ENCODE data around the gene CDC42EP4.

Gene CDC42EP4

GRCh38 chr17:73293480-73293911 is 18.3 kb downstream of the CDC42EP4 start:
- peak; percentile 79 for DNase-seq

DNA sequence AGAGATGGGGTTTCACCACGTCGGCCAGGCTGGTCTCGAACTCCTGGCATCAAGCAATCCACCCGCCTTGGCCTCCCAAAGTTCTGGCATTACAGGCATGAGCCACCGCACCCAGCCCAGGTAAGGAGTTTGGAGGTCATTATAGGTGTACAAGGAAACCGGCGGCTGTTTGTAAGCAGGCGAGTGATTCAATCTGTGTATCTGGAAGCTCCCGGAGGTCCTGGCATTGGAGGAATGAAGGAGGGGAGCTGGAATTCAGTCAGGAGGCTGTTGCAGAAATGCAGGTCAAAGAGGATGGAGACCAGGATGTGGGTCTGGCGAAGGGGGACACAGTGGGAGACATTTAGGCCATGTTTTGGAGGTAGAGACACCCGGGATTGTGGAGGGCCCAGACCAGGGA is 18.8 kb downstream of the CDC42EP4 start:
- no peak for DNase-seq

DNA sequence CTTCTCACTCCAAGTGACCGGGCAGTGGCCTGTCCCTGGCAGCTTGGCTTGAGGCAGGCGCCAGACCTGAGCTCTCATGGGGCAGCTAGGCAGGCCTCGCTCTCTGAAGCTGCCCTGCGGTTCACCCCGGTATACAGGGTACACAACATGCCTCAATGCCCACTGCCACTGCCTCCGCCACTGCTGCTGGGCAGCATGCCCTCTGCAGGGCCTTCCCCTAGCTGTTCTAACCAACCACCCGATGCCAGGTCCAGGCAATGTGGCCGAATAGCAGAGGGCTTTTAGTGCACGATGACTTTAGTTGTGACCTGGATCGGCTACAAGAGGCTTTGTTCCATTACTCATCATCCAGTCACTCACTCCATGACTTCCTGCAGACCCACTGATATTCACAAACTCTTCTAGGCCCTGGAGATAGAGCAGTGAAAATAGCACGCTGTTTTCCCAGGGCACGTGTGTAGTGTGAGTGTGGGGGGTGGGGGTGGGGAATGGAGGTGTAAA is 19.7 kb downstream of the CDC42EP4 start:
- DNase-seq = peak; percentile 83

GRCh38 chr17:73291260-73291801 is 20.5 kb downstream of the CDC42EP4 start:
- peak; percentile 91 for DNase-seq

DNA sequence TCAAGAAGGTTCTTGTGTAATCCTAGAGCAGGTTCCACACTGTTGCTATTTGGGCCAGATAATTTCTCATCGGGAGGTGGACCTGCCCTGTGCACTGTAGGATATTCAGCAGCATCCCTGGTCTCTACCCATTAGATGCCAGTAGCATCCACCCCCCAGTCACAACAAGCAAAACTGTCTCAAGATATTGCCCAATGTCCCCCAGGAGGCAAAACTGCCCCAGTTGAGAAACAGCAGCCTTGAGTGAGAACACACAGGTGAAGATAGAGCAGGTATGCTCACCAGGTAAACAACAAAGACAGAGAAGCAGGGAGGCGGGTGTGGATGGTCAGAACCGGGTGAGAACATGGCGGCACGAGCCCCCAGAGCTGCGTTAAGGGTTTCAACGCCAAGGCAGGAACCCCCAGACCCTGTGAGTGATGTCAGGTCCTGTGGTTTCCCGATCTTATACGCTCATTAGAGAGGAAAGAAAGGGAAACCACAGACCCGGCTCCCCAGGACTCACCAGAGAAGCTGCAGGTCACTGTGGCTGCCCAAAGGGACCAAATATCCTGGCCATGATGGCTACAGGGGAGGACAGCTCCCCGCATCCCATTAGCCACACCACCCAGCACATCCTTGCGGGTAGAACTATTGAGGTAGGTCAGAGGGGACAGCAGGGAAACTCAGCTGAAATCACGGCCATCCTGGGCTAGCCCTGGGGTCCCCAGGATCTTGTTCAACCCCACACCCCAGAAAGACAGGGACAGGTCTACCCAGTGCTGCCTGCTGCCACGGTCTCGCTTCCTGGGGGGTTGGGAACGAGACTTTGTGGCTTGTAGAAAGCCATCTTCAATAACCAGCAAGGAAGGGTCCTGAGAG is 21.2 kb downstream of the CDC42EP4 start:
- DNase-seq = no peak

GRCh38 chr17:73289549-73290254 is 22.1 kb downstream of the CDC42EP4 start:
- DNase-seq = no peak

- DNase-seq = no peak
These were observed 23.1 kb downstream of the CDC42EP4 start for GRCh38 chr17:73288534-73289302.

DNA sequence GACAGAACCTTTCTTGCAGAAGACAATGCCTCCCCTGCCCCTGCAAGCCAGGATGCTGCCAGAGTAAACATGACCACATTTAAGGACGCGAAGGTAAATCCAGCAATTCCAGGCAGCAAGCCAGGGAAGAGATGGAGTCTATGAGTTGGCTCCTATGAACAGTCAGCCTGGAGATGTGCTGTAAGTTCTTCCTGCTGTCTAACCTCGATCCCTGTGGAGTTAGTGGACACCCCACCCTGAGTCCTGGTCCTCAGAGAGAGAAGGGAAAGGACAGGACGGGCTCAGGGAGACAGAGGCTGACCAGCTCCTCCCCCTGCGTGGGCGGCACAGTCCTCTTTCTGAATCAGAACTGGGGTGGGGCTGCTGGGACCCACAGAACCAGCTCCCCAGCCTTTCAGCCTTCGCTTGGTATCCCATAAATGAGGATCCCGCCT is 24.9 kb downstream of the CDC42EP4 start:
- no peak for DNase-seq

- DNase-seq = no peak
These were observed 25.6 kb downstream of the CDC42EP4 start for GRCh38 chr17:73285916-73286862.

DNA sequence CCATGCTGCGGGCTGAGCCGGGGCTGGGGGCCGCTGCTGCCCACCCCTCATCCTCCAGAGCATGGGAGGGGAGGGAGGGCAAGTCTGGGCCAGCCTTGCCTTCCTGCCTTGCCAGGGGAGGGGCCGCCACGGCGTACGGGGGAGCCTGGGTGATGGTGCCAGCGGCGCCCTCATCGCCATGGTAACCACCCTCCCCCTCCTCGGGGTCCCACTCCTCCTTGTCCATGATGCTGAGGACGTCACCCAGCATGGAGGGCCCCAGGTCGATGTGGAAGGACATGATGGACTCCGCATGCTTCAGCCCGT is 26.2 kb downstream of the CDC42EP4 start:
- DNase-seq = no peak

GRCh38 chr17:73284906-73285602 is 26.7 kb downstream of the CDC42EP4 start:
- DNase-seq = no peak

GRCh38 chr17:73284354-73284753 is 27.4 kb downstream of the CDC42EP4 start:
- DNase-seq = no peak

GRCh38 chr17:73283841-73284282 is 27.9 kb downstream of the CDC42EP4 start:
- no peak for DNase-seq

DNA sequence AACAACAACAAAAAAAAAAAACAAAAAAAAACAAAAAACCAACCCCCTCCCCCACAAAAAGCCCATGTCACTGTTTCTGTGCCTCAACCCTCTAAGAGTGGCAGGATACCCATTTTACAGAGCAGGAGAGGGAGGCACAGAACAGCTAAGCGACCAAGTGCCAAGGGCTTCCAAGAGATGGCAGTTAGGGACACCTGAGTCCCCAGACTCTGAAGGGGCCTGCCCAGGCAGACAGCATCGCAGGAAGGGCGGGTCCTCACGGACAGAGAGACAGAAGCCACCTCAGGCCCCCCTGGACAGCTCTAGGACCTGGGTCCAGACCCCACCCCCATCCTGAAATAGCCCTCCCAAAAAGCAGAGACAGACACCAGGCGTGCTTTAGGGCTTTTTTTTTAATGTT is 28.6 kb downstream of the CDC42EP4 start:
- no peak for DNase-seq

- DNase-seq = no peak
These were observed 29.2 kb downstream of the CDC42EP4 start for GRCh38 chr17:73282629-73283028.

- no peak for DNase-seq
These were observed 29.9 kb downstream of the CDC42EP4 start for GRCh38 chr17:73281928-73282327.

GRCh38 chr17:73280191-73280590 is 31.6 kb downstream of the CDC42EP4 start:
- no peak for DNase-seq

- no peak for DNase-seq
These were observed 32.1 kb downstream of the CDC42EP4 start for GRCh38 chr17:73279704-73280103.

- DNase-seq = no peak
These were observed 33.0 kb downstream of the CDC42EP4 start for GRCh38 chr17:73278465-73279453.

DNA sequence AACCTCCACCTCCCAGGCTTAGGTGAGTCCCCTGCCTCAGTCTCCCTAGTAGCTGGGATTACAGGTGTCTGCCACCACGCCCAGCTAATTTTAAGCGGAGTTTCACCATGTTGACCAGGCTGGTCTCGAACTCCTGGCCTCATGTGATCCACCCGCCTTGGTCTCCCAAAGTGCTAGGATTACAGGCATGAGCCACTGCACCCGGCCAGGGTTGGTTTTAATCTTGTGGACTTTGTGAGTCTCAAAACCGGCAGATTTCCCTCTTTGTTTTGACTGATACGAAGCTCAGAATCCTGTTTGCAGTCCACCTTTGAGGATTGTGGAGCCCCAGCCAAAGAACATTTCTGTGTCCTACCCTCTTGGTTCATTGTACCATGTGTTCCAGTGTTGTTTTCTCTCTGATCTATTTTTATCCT is 33.7 kb downstream of the CDC42EP4 start:
- DNase-seq = no peak

All from HCEC 1CT (cell line).